BLaER1 treated with 17β-estradiol and CSF1 and Interleukin-3, amounts not matched to agents 10 nM and 100 nM (cell line): Measurements from ENCODE around the gene PTGES.
A peak's percentile ranks its signal among the peaks of the same experiment; 100 is the strongest.
"Not testable (repeated sequence)": the region's sequence is repeated elsewhere in the genome, so short reads cannot be mapped to it uniquely, and the experiment has no call there.

Experiments
- H3K27ac ChIP-seq, 11 experiments: shearing (Covaris generic); formaldehyde crosslinking; 2 replicates each; pipeline ENCODE4 v1.8.1; 2022
- H3K27me3 ChIP-seq, 11 experiments: shearing (Covaris generic); formaldehyde crosslinking; 2 replicates each; pipeline ENCODE4 v1.8.1; 2022
- H3K36me3 ChIP-seq, 11 experiments: shearing (Covaris generic); formaldehyde crosslinking; 2 replicates each; pipeline ENCODE4 v1.8.1; 2022
- H3K4me1 ChIP-seq, 10 experiments: shearing (Covaris generic); formaldehyde crosslinking; 2 replicates each; pipeline ENCODE4 v1.8.1; 2022
- H3K4me2 ChIP-seq, 11 experiments: shearing (Covaris generic); formaldehyde crosslinking; 2 replicates each; pipeline ENCODE4 v1.8.1; 2022
- H3K4me3 ChIP-seq, 10 experiments: shearing (Covaris generic); formaldehyde crosslinking; 2 replicates each; pipeline ENCODE4 v1.8.1; 2022
- H3K9ac ChIP-seq, 11 experiments: shearing (Covaris generic); formaldehyde crosslinking; 2 replicates each; pipeline ENCODE4 v1.8.1; 2022
- H3K9me3 ChIP-seq, 11 experiments: shearing (Covaris generic); formaldehyde crosslinking; replicated peaks in 1 of 11; 2 replicates each; pipeline ENCODE4 v1.8.1; 2022
- H4K20me1 ChIP-seq, 11 experiments: shearing (Covaris generic); formaldehyde crosslinking; 2 replicates each; pipeline ENCODE4 v1.8.1; 2022
- Cebpa-rat ChIP-seq, 11 experiments: shearing (Covaris generic); IDR thresholded peaks; 2 replicates each; pipeline ENCODE4 v1.8.1; 2022

The PTGES gene

DNA sequence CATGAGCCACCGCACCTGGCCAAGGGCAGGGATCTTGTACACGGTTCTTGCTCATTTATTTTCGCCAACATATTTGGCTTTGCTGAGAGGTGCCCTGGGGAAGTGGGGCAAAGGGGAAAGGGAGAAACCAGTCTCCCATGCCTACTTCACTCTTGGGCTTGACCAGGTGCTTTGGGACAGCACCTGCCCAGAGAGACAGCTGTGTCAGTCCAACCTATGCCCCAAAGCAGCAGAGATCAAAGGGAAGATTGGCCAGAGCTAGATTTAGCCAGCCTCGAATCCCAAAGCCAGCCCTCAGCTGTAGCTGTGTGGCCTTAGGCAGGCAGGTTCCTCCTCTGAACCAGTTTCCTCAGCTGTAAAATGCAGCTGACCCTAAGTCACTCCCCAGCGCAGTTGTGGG, 2.3 kb upstream of the PTGES start:
- Histone ChIP-seq H3K4me2 (peak overlapping the region in 7 of 11 experiments; percentile 79 to 97 (median 84); a peak in 12 of 22 replicates), H3K4me1 (peaks cover 39 to 98% (median 82%) of the 10 kb centered on the region in 10 experiments), H3K27ac (peak overlapping the region in 7 of 11 experiments; percentile 77 to 87 (median 84); a peak in 13 of 22 replicates), H3K36me3 (no peaks in the 10 kb centered on the region), H3K4me3 (no peak overlapping the region), H4K20me1 (no peaks in the 10 kb centered on the region), H3K27me3 (peaks cover 0 to 15% (median 0%) of the 10 kb centered on the region in 11 experiments; a peak in 5 of 22 replicates), H3K9ac (no peak overlapping the region), H3K9me3 (no peaks in the 10 kb centered on the region)
- TF ChIP-seq Cebpa-rat (IDR thresholded peaks at IDR 0.05) = no peak

DNA sequence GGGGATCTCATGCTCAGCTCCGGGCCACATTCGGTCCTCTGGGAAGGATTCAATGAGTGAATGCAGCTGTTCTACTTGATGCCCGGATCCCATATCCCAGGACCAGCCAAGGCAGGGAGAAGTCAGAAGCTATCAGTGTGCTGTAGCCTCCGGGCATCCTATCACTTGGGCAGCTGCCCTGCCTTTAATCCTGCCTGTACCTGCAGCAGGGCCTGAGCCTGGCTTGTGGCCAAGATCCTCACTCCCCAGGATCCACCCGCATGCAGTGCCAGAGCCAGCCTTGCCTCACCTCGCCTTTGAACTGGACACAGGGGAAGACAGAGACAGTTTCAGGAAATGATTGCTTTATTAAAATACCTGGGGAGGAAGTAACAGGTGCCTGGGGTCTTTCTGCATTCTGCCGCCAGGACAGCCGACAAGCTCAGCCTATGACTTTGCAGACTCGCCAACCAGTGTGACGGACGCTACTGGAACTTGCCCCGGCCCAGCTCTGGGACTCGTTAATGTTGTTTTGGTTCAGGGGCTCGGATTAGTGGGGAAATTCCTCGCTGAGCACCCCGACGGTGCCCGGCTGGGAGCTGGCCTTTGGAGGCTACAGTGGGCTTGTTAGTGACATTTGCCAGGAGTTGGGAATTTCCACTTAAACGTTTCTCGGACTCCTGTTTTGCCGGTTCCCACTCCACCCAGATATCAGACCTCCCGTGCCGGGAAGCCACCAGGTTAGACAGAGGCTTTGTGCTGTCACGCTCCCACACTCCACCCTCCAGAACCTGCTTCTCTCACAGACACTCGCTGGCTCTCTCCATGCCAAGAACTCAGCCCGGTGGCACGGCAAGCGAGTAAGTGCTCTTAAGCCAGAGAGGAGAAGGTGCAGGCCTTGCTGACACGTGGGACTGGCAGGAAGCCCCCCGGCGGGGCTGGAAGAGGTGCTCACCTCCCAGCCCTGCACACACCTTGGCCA, 721 bp downstream of the PTGES start:
- H3K4me2 ChIP-seq = peak overlapping the region; percentile 58 to 97 (median 81)
- peak overlapping the region in 4 of 11 experiments; percentile 4 to 64 (median 18); a peak in 4 of 22 replicates for H3K27ac ChIP-seq
- TF ChIP-seq Cebpa-rat (IDR thresholded peaks at IDR 0.05) = no peak
- H3K4me1 ChIP-seq = peaks cover 25 to 80% (median 52%) of the 10 kb centered on the region in 10 experiments
- H3K9ac ChIP-seq = peak overlapping the region in 9 of 11 experiments; percentile 2 to 71 (median 48); a peak in 15 of 22 replicates
- H3K9me3 ChIP-seq = no peaks in the 10 kb centered on the region
- H3K4me3 ChIP-seq = peak overlapping the region in 7 of 10 experiments; percentile 19 to 67 (median 54); a peak in 11 of 20 replicates
- peaks cover 0 to 15% (median 0%) of the 10 kb centered on the region in 11 experiments; a peak in 5 of 22 replicates for H3K27me3 ChIP-seq
- H4K20me1 ChIP-seq = no peaks in the 10 kb centered on the region
- H3K36me3 ChIP-seq = peaks cover 0 to 25% (median 0%) of the 10 kb centered on the region in 11 experiments; a peak in 4 of 22 replicates

GRCh38 chr9:129750013-129750638, 2.7 kb downstream of the PTGES start:
- Histone ChIP-seq H3K9ac (peak overlapping the region in 5 of 11 experiments; percentile 10 to 35 (median 24); a peak in 3 of 22 replicates), H3K36me3 (peaks cover 0 to 30% (median 0%) of the 10 kb centered on the region in 11 experiments; a peak in 4 of 22 replicates), H3K27me3 (peaks cover 0 to 15% (median 0%) of the 10 kb centered on the region in 11 experiments; a peak in 5 of 22 replicates), H3K4me2 (peak overlapping the region in 4 of 11 experiments; percentile 9 to 97 (median 88); a peak in 7 of 22 replicates), H3K4me1 (peaks cover 13 to 80% (median 41%) of the 10 kb centered on the region in 10 experiments), H3K4me3 (peak overlapping the region in 1 of 10 experiments; percentile 7; a peak in 1 of 20 replicates), H3K9me3 (no peaks in the 10 kb centered on the region), H3K27ac (peak overlapping the region in 3 of 11 experiments; percentile 19 to 23 (median 19); a peak in 2 of 22 replicates), H4K20me1 (no peaks in the 10 kb centered on the region)
- no peak for TF ChIP-seq Cebpa-rat (IDR thresholded peaks at IDR 0.05)

DNA sequence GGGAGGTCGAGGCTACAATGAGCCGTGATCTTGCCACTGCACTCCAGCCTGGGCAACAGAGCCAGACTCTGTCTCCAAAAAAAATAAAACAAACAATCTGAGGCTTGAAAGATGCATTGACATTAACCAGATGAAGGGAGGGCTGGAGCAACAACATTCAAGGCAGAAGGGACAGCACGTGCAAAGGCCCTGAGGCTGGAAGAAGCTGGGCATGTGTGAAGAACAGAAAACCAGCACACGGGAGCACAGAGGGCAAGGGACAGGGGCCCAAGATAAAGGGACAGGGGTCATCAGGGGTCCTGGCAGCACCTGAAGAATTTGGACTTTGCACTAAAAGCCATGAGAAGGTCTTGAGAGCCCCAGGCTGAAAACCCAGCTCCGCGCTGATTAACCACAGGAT, 3.3 kb downstream of the PTGES start:
- TF ChIP-seq Cebpa-rat (IDR thresholded peaks at IDR 0.05) = no peak
- Histone ChIP-seq H3K9ac (peak overlapping the region in 3 of 11 experiments; percentile 10 to 32 (median 19); a peak in 2 of 22 replicates), H3K27me3 (peaks cover 0 to 15% (median 0%) of the 10 kb centered on the region in 11 experiments; a peak in 5 of 22 replicates), H3K9me3 (no peaks in the 10 kb centered on the region), H4K20me1 (no peaks in the 10 kb centered on the region), H3K27ac (peak overlapping the region in 2 of 11 experiments; percentile 19 to 23; a peak in 1 of 22 replicates), H3K36me3 (peaks cover 0 to 35% (median 0%) of the 10 kb centered on the region in 11 experiments; a peak in 4 of 22 replicates), H3K4me1 (peaks cover 13 to 76% (median 41%) of the 10 kb centered on the region in 10 experiments), H3K4me2 (peak overlapping the region in 2 of 11 experiments; percentile 88 to 97; a peak in 4 of 22 replicates), H3K4me3 (no peak overlapping the region)

DNA sequence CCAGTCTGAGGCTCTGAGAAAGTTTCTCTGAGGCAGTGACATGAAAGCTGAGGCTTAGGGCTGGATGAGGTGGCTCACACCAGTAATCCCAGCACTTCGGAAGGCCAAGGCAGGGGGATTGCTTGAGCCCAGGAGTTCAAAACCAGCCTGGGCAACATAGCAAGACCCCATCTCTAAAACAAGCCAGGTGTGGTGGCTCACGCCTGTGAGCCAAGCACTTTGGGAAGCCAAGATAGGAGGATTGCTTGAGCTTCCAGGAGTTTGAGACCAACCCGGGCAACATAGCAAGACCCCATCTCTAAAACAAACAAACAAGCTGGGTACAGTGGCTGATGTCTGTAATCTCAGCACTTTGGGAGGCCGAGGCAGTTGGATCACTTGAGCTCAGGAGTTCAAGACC, 3.8 kb downstream of the PTGES start:
- peak overlapping the region in 2 of 11 experiments; percentile 25 to 88; a peak in 2 of 22 replicates for H3K4me2 ChIP-seq

GRCh38 chr9:129748249-129748648, 4.6 kb downstream of the PTGES start:
- H3K36me3 ChIP-seq = peaks cover 0 to 48% (median 0%) of the 10 kb centered on the region in 11 experiments; a peak in 4 of 22 replicates
- H4K20me1 ChIP-seq = no peaks in the 10 kb centered on the region
- no peak overlapping the region for H3K4me3 ChIP-seq
- TF ChIP-seq Cebpa-rat (IDR thresholded peaks at IDR 0.05) = no peak
- peak overlapping the region in 1 of 11 experiments; percentile 3; a peak in 1 of 22 replicates for H3K9ac ChIP-seq
- peaks cover 15 to 75% (median 38%) of the 10 kb centered on the region in 10 experiments for H3K4me1 ChIP-seq
- H3K27ac ChIP-seq = no peak overlapping the region
- no peaks in the 10 kb centered on the region for H3K9me3 ChIP-seq
- peak overlapping the region in 2 of 11 experiments; percentile 25 to 88; a peak in 3 of 22 replicates for H3K4me2 ChIP-seq
- peaks cover 0 to 5% (median 0%) of the 10 kb centered on the region in 11 experiments; a peak in 2 of 22 replicates for H3K27me3 ChIP-seq

More for the DNA sequence above, 3.8 kb downstream of the PTGES start:
- not testable (repeated sequence) for H3K9me3 ChIP-seq, H4K20me1 ChIP-seq, H3K27ac ChIP-seq, H3K4me3 ChIP-seq
- peaks cover 0 to 40% (median 0%) of the 10 kb centered on the region in 11 experiments; a peak in 4 of 22 replicates for H3K36me3 ChIP-seq
- peak overlapping the region in 1 of 11 experiments; percentile 3; a peak in 2 of 22 replicates for H3K9ac ChIP-seq
- peaks cover 0 to 13% (median 0%) of the 10 kb centered on the region in 11 experiments; a peak in 5 of 22 replicates for H3K27me3 ChIP-seq
- H3K4me1 ChIP-seq = peaks cover 13 to 75% (median 40%) of the 10 kb centered on the region in 10 experiments

DNA sequence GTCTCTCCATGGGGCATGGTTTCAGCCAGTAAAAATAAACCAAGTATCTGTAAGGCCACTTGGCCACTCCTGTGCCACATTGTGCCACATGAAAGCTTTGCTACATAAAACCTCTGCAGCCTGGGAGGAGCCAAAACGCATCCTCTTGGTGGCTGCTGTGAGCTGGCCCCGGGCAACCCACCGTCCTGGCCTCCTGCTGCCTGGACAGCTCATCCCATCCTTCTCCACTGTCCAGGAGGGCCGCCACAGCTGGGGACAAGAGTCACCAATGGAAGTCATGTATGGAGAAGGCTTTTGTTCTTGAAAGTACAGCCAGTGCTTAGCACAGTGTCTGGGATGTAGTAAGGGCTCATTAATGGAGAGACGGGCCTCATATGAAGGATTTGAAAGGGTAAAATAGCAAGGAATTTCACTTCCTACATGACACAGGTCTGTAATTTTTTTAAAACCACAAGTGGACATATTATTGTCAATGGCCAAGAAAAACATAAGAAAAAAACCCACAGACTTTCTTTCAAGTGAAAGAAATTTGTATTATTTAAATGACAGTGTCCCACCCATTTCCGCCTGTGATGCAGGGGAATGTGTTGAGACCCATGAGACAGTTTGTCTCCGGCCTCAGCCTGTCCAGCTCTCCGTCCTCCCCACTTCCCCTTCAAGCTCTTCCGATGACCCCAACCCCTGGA, 6.6 kb downstream of the PTGES start:
- Histone ChIP-seq H3K27me3 (0 out of 22 replicates have a peak, but pooled peaks cover 0 to 3% (median 0%) of the 10 kb centered on the region in 11 experiments), H4K20me1 (no peaks in the 10 kb centered on the region), H3K36me3 (peaks cover 0 to 48% (median 0%) of the 10 kb centered on the region in 11 experiments; a peak in 4 of 22 replicates), H3K4me3 (no peak overlapping the region), H3K27ac (peak overlapping the region in 3 of 11 experiments; percentile 8 to 20 (median 11); a peak in 2 of 22 replicates), H3K9ac (no peak overlapping the region), H3K4me2 (peak overlapping the region in 6 of 11 experiments; percentile 2 to 60 (median 51); a peak in 8 of 22 replicates), H3K9me3 (no peaks in the 10 kb centered on the region), H3K4me1 (peaks cover 20 to 75% (median 35%) of the 10 kb centered on the region in 10 experiments)
- TF ChIP-seq Cebpa-rat (IDR thresholded peaks at IDR 0.05) = no peak
